HepG2 (cell line): ENCODE results near the gene NFX1. TPM values are rescaled to one million over a fixed set of nuclear protein-coding genes. Genes with fewer than 3 reads are reported as not detected.
"Not testable (repeated sequence)": the region's sequence is repeated elsewhere in the genome, so short reads cannot be mapped to it uniquely, and the experiment has no call there.

Experiments
- BCL6 ChIP-seq: IDR thresholded peaks from 2 replicates; pipeline ENCODE4 v1.6.1; 2016; ENCODE audit warnings: missing genetic modification reagents, missing compliant biosample characterization
- GABPA ChIP-seq, 2 experiments: IDR thresholded peaks; 2 replicates each; pipeline ENCODE4 v1.6.1; 2011 to 2016; ENCODE audit warnings: low read depth in 2 of 2, low read length in 1 of 2, missing biosample characterization in 1 of 2, missing genetic modification characterization in 1 of 2
- MXI1 ChIP-seq: IDR thresholded peaks from 3 replicates; pipeline ENCODE4 v1.6.1; 2012; ENCODE audit warnings: low read depth, low read length, inconsistent platforms, borderline replicate concordance
- NCOA2 ChIP-seq: sonication (generic); formaldehyde crosslinking; IDR thresholded peaks from 2 replicates; pipeline ENCODE4 v1.8.0; 2022; ENCODE audit warnings: inconsistent platforms
- NR2F1 ChIP-seq, 2 experiments: fragments of 450-650 bp in 1 of 2; formaldehyde crosslinking in 1 of 2; IDR thresholded peaks; 2 replicates each; pipeline versions ENCODE4 v1.5.0 to v1.6.1; 2016 to 2020; ENCODE audit warnings: mild to moderate bottlenecking in 1 of 2, missing compliant biosample characterization in 1 of 2, missing genetic modification reagents in 1 of 2, moderate library complexity in 1 of 2
- PHF21A ChIP-seq: sonication (generic); formaldehyde crosslinking; IDR thresholded peaks from 2 replicates; pipeline ENCODE4 v1.5.0; 2020; ENCODE audit warnings: mild to moderate bottlenecking, missing genetic modification reagents
- RXRB ChIP-seq: IDR thresholded peaks from 2 replicates; pipeline ENCODE4 v1.6.1; 2016; ENCODE audit warnings: borderline replicate concordance, missing genetic modification reagents, missing compliant biosample characterization
- SALL1 ChIP-seq: sonication (generic); formaldehyde crosslinking; IDR thresholded peaks from 2 replicates; pipeline ENCODE4 v1.8.0; 2022; ENCODE audit warnings: mild to moderate bottlenecking, missing genetic modification reagents
- THAP11 ChIP-seq: IDR thresholded peaks from 2 replicates; pipeline ENCODE4 v1.6.1; 2016; ENCODE audit warnings: missing biosample characterization, missing genetic modification reagents
- YEATS2 ChIP-seq: sonication (generic); formaldehyde crosslinking; IDR thresholded peaks from 2 replicates; pipeline ENCODE4 v1.4.0; 2020; ENCODE audit warnings: missing genetic modification reagents, borderline replicate concordance
- ZFX ChIP-seq: sonication (generic); formaldehyde crosslinking; IDR thresholded peaks from 2 replicates; pipeline ENCODE4 v1.4.0; 2020; ENCODE audit warnings: mild to moderate bottlenecking, low read depth, missing genetic modification reagents, moderate library complexity
- ZNF205 ChIP-seq: IDR thresholded peaks from 2 replicates; pipeline ENCODE4 v1.6.1; 2018; ENCODE audit warnings: missing biosample characterization, missing genetic modification reagents
- polyA plus RNA-seq, 8 experiments: library from polyadenylated mRNA; depleted of rRNA in 3 of 8; stranded (reverse) in 7 of 8; unstranded in 1 of 8; fragments of >200 nt; fragmentation: Illumina TruSeq in 4 of 8; extraction: Trizol in 4 of 8; gene quantifications; 2 replicates each; pipeline versions ENCODE4 v1.2.1 to v1.2.3, GENCODE V29; 2011 to 2016; ENCODE audit warnings: low read depth in 4 of 8, missing spikeins in 1 of 8, mixed read lengths in 1 of 8; ENCODE audit not compliant: insufficient read depth in 1 of 8
- total RNA-seq, 5 experiments: library from RNA; depleted of rRNA; stranded (reverse); fragments of >200 nt; fragmentation: Illumina TruSeq; extraction: Trizol; gene quantifications; 2 replicates each; pipeline ENCODE4 v1.2.3, GENCODE V29; 2016; ENCODE audit warnings: low read depth in 1 of 5
- TF ChIP-seq, protein P1 (sequence below): sonication (generic); IDR thresholded peaks from 2 replicates; pipeline ENCODE4 v1.6.1; 2016; ENCODE audit warnings: low read depth, borderline replicate concordance
- TF ChIP-seq, protein P2 (sequence below): sonication (generic); formaldehyde crosslinking; IDR thresholded peaks from 2 replicates; pipeline ENCODE4 v1.8.1; 2023; ENCODE audit warnings: mild to moderate bottlenecking, moderate library complexity, missing genetic modification reagents
- TF ChIP-seq, protein P3 (sequence below): sonication (generic); formaldehyde crosslinking; IDR thresholded peaks from 2 replicates; pipeline ENCODE4 v1.5.1; 2020; ENCODE audit warnings: missing genetic modification reagents, mild to moderate bottlenecking, borderline replicate concordance
- TF ChIP-seq, protein P4 (sequence below): sonication (generic); formaldehyde crosslinking; IDR thresholded peaks from 2 replicates; pipeline ENCODE4 v1.5.1; 2020; ENCODE audit warnings: mild to moderate bottlenecking, missing genetic modification reagents, moderate library complexity
- TF ChIP-seq, protein P5 (sequence below): sonication (generic); formaldehyde crosslinking; IDR thresholded peaks from 2 replicates; pipeline ENCODE4 v1.4.0; 2020; ENCODE audit warnings: missing genetic modification reagents
- TF ChIP-seq, protein P6 (sequence below): IDR thresholded peaks from 2 replicates; pipeline ENCODE4 v1.6.1; 2016; ENCODE audit warnings: missing compliant biosample characterization, missing genetic modification reagents, borderline replicate concordance

The NFX1 gene
- total and polyA plus RNA-seq, 2 of the 13 experiments (the other 11 are each of a cell fraction or from before 2014, with no cell fraction given) = 23.9 to 27.5 TPM

DNA sequence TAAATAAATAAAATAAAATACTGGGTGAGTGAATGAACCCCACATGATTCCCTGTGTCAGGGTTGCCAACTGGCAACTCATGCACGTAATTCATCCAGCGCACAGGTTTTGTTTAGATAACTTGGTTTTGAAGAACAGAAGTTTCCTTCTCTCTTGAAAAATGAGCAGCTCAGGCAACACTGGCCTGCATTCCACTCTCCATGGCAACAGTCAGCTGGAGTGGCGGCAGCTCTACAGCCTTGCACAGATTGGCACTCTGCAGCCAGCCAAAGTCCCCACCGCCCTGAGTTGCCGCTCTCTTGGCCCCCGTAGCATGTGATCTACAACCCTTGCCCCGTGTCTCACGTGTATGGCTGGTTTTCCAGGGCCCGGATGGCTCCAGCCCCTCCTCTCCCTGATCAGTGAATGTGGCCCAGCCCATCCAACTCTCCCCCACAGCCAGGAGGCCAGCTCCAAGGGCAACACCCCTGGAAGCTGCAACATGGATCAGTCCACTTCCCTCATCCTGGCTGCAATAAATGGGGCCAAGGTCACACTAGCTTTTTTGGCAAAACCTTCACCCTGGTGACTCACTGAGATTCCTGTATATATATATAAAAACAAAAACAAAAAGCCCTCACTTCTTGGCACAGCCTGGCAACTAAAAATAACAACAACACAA is 100.9 kb downstream of the NFX1 start (continued):
- TF ChIP-seq GABPA (IDR thresholded peaks at IDR 0.05; ENCODE audit: low read depth, low read length) = not testable (repeated sequence)
- 0 out of 2 replicates have a peak, but pooled peaks have one; percentile 47 for TF ChIP-seq GABPA (CRISPR knock-in tag; IDR thresholded peaks at IDR 0.05; ENCODE audit: low read depth)
- TF ChIP-seq, protein P1, sequence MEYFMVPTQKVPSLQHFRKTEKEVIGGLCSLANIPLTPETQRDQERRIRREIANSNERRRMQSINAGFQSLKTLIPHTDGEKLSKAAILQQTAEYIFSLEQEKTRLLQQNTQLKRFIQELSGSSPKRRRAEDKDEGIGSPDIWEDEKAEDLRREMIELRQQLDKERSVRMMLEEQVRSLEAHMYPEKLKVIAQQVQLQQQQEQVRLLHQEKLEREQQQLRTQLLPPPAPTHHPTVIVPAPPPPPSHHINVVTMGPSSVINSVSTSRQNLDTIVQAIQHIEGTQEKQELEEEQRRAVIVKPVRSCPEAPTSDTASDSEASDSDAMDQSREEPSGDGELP = peak; percentile 98
- peak; percentile 47; the same call in 1 of the 2 replicates for TF ChIP-seq YEATS2
- peak; percentile 48; the same call in 1 of the 2 replicates for TF ChIP-seq THAP11 (CRISPR knock-in tag)
- TF ChIP-seq MXI1 = peak; percentile 57; the same call in 1 of the 3 replicates
- TF ChIP-seq PHF21A = peak; percentile 77; the same call in 1 of the 2 replicates
- TF ChIP-seq, protein P2, sequence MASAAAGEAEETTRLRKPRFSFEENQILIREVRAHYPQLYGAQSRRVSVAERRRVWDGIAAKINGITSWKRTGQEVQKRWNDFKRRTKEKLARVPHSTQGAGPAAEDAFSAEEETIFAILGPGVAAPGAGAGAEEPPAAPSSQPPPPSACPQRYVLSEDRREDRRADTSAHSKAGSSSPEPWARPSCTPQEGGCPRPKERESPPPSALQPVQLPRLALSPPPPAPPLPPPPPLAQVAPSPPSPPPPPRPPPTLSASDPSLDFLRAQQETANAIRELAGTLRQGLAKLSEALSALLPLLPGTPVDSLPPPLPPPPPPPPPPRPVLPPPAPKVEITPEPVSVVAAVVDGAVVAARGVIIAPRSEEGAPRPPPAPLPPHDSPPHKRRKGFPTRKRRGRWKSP = 0 out of 2 replicates have a peak, but pooled peaks have one; percentile 30
- TF ChIP-seq, protein P3, sequence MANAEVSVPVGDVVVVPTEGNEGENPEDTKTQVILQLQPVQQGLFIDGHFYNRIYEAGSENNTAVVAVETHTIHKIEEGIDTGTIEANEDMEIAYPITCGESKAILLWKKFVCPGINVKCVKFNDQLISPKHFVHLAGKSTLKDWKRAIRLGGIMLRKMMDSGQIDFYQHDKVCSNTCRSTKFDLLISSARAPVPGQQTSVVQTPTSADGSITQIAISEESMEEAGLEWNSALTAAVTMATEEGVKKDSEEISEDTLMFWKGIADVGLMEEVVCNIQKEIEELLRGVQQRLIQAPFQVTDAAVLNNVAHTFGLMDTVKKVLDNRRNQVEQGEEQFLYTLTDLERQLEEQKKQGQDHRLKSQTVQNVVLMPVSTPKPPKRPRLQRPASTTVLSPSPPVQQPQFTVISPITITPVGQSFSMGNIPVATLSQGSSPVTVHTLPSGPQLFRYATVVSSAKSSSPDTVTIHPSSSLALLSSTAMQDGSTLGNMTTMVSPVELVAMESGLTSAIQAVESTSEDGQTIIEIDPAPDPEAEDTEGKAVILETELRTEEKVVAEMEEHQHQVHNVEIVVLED (CRISPR knock-in tag) = peak; percentile 43; the same call in 1 of the 2 replicates
- TF ChIP-seq, protein P4, sequence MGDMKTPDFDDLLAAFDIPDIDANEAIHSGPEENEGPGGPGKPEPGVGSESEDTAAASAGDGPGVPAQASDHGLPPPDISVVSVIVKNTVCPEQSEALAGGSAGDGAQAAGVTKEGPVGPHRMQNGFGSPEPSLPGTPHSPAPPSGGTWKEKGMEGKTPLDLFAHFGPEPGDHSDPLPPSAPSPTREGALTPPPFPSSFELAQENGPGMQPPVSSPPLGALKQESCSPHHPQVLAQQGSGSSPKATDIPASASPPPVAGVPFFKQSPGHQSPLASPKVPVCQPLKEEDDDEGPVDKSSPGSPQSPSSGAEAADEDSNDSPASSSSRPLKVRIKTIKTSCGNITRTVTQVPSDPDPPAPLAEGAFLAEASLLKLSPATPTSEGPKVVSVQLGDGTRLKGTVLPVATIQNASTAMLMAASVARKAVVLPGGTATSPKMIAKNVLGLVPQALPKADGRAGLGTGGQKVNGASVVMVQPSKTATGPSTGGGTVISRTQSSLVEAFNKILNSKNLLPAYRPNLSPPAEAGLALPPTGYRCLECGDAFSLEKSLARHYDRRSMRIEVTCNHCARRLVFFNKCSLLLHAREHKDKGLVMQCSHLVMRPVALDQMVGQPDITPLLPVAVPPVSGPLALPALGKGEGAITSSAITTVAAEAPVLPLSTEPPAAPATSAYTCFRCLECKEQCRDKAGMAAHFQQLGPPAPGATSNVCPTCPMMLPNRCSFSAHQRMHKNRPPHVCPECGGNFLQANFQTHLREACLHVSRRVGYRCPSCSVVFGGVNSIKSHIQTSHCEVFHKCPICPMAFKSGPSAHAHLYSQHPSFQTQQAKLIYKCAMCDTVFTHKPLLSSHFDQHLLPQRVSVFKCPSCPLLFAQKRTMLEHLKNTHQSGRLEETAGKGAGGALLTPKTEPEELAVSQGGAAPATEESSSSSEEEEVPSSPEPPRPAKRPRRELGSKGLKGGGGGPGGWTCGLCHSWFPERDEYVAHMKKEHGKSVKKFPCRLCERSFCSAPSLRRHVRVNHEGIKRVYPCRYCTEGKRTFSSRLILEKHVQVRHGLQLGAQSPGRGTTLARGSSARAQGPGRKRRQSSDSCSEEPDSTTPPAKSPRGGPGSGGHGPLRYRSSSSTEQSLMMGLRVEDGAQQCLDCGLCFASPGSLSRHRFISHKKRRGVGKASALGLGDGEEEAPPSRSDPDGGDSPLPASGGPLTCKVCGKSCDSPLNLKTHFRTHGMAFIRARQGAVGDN (CRISPR knock-in tag) = peak; percentile 81
- peak; percentile 39; the same call in 1 of the 2 replicates for TF ChIP-seq NCOA2 (CRISPR knock-in tag)
- TF ChIP-seq NR2F1 (CRISPR knock-in tag; IDR thresholded peaks at IDR 0.05) = peak in 1 of 2 experiments; percentile 32; a peak in 1 of 4 replicates
- TF ChIP-seq, protein P5, sequence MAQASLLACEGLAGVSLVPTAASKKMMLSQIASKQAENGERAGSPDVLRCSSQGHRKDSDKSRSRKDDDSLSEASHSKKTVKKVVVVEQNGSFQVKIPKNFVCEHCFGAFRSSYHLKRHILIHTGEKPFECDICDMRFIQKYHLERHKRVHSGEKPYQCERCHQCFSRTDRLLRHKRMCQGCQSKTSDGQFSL = 0 out of 2 replicates have a peak, but pooled peaks have one; percentile 35
- TF ChIP-seq BCL6 = peak; percentile 42; the same call in 1 of the 2 replicates
- peak; percentile 85 for TF ChIP-seq RXRB (CRISPR knock-in tag)
- TF ChIP-seq, protein P6, sequence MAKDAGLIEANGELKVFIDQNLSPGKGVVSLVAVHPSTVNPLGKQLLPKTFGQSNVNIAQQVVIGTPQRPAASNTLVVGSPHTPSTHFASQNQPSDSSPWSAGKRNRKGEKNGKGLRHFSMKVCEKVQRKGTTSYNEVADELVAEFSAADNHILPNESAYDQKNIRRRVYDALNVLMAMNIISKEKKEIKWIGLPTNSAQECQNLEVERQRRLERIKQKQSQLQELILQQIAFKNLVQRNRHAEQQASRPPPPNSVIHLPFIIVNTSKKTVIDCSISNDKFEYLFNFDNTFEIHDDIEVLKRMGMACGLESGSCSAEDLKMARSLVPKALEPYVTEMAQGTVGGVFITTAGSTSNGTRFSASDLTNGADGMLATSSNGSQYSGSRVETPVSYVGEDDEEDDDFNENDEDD = peak; percentile 33; the same call in 1 of the 2 replicates
- peak; percentile 40; the same call in 1 of the 2 replicates for TF ChIP-seq ZNF205 (CRISPR knock-in tag)
- peak; percentile 90 for TF ChIP-seq SALL1 (CRISPR knock-in tag)
- TF ChIP-seq ZFX (CRISPR knock-in tag) = peak; percentile 38; the same call in 1 of the 2 replicates
